KMS-11 (cell line): ENCODE measurements around the gene DEPDC5.

Source experiments
- H2AFZ ChIP-seq: fragments of 200-600 bp; sonication (generic); 2 replicates; pipeline ENCODE4 v1.6.1; 2016; ENCODE audit warnings: antibody characterized with exemption, mixed run types, low read depth
- H3K27ac ChIP-seq: fragments of 200-600 bp; sonication (generic); 2 replicates; pipeline ENCODE4 v1.6.1; 2016; ENCODE audit warnings: mild to moderate bottlenecking, mixed run types
- H3K27me3 ChIP-seq: fragments of 200-600 bp; sonication (generic); 2 replicates; pipeline ENCODE4 v1.6.1; 2017; ENCODE audit warnings: mild to moderate bottlenecking, low read depth, mixed run types, moderate library complexity; ENCODE audit not compliant: insufficient read depth
- H3K36me3 ChIP-seq: fragments of 200-600 bp; sonication (generic); 2 replicates; pipeline ENCODE4 v1.6.1; 2017; ENCODE audit warnings: mild to moderate bottlenecking, mixed run types; ENCODE audit not compliant: insufficient read depth
- H3K4me1 ChIP-seq: fragments of 200-600 bp; sonication (generic); 2 replicates; pipeline ENCODE4 v1.6.1; 2016; ENCODE audit warnings: mild to moderate bottlenecking, low read depth, mixed run types; ENCODE audit not compliant: poor library complexity, severe bottlenecking
- H3K4me2 ChIP-seq: fragments of 200-600 bp; sonication (generic); 2 replicates; pipeline ENCODE4 v1.7.0; 2016; ENCODE audit warnings: mild to moderate bottlenecking, mixed run types
- H3K4me3 ChIP-seq: fragments of 200-600 bp; sonication (generic); IDR thresholded peaks from 2 replicates; pipeline ENCODE4 v1.6.1; 2017; ENCODE audit warnings: low read depth, low read length, mixed read lengths; ENCODE audit not compliant: insufficient read depth
- H3K79me2 ChIP-seq: fragments of 200-600 bp; sonication (generic); 2 replicates; pipeline ENCODE4 v1.6.1; 2016; ENCODE audit warnings: low read depth, mixed run types; ENCODE audit not compliant: insufficient read depth
- H3K9ac ChIP-seq: fragments of 200-600 bp; sonication (generic); 2 replicates; pipeline ENCODE4 v1.6.1; 2016; ENCODE audit warnings: mild to moderate bottlenecking, mixed run types
- H4K20me1 ChIP-seq: fragments of 200-600 bp; sonication (generic); 2 replicates; pipeline ENCODE4 v1.6.1; 2016; ENCODE audit warnings: mild to moderate bottlenecking, mixed run types; ENCODE audit not compliant: insufficient read depth
- CTCF ChIP-seq: fragments of 200-600 bp; sonication (generic); conservative IDR thresholded peaks from 2 replicates; pipeline ENCODE4 v1.6.1; 2017; ENCODE audit warnings: low read depth, mild to moderate bottlenecking, antibody characterized with exemption, low read length, moderate library complexity, mixed read lengths

Gene DEPDC5

DNA sequence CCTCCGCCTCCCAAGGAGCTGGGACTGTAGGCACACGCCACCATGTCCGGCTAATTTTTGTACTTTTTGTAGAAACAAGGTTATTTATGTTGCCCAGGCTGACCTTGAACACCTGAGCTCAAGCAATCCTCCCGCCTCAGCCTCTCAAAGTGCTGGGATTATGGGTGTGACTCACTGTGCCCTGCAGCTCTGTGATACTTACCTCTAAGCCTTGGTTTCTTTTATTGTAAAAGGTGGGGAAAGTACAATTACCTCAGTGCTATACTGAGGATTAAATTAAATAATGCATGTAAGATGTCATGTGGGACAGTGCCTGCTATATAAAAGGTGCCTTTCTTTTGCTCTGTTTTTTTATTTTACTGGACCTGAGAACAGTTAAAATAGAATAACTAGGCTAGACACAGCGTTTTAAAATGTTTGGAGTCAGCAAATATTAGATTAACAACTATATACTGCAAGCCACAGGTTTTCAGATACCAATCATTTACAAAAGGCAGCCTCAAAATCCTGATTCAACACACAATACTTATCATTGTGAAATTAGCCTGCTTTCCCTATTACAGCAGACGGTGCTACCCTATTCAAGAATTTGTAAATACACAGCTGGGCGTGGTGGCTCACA, 33.9 kb upstream of the DEPDC5 start:
- no peaks in the 10 kb centered on the region; the same call in 1 of the 2 replicates for H3K36me3 ChIP-seq
- H3K9ac ChIP-seq, result no peak overlapping the region

DNA sequence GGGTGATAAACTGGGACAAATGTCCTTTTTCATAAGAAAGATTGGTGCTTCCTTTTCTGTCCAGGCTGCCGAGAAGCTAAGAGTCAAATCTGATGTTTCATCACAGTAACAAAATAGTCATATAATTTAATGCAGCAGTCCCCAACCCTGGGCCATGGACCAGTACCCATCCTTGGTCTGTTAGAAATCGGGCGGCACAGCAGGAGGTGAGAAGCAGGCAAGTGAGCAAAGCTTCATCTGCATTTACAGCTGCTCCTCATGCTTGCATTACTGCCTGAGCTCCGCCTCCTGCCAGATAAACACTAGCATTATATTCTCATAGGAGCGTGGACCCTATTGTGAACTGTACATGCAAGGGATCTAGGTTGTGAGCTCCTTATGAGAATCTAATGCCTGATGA, 30.1 kb upstream of the DEPDC5 start:
- H3K36me3 ChIP-seq, result no peaks in the 10 kb centered on the region
- H3K27ac ChIP-seq, result no peak overlapping the region
- no peaks in the 10 kb centered on the region for H3K79me2 ChIP-seq
- no peak overlapping the region for H2AFZ ChIP-seq
- no peaks in the 10 kb centered on the region for H3K4me1 ChIP-seq
- no peaks in the 10 kb centered on the region for H3K27me3 ChIP-seq
- H3K9ac ChIP-seq, result no peak overlapping the region
- no peaks in the 10 kb centered on the region for H4K20me1 ChIP-seq
- no peak overlapping the region for H3K4me2 ChIP-seq
- no peak overlapping the region for H3K4me3 ChIP-seq
- TF ChIP-seq CTCF, result no peak

More for the DNA sequence above, 33.9 kb upstream of the DEPDC5 start:
- Histone ChIP-seq H3K79me2 (no peaks in the 10 kb centered on the region), H2AFZ (no peak overlapping the region), H3K4me1 (no peaks in the 10 kb centered on the region), H4K20me1 (no peaks in the 10 kb centered on the region), H3K27ac (no peak overlapping the region), H3K27me3 (no peaks in the 10 kb centered on the region), H3K4me2 (no peak overlapping the region), H3K4me3 (no peak overlapping the region)
- no peak for TF ChIP-seq CTCF

DNA sequence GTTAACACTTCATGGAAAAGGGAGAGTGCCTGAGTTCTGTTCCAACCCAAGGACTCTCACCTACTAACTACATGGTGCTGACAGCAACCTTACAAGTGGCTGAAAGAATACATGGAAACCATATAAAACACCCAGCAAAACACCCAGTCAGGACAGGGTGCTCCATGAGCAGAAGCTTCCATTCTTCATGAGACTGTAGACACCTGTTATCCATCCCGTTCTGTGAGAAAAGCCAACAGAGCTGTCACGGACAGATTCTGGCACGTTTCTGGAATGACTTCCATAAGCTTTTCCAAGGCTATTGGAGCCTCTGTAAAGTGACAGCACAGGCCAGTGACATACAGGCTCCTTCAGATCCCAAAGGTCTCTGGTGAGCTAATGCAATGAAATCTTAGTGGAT, 27.1 kb upstream of the DEPDC5 start:
- no peak for TF ChIP-seq CTCF
- no peaks in the 10 kb centered on the region for H3K4me1 ChIP-seq
- H3K27ac ChIP-seq, result no peak overlapping the region
- no peaks in the 10 kb centered on the region for H3K27me3 ChIP-seq
- no peak overlapping the region for H3K4me3 ChIP-seq
- H4K20me1 ChIP-seq, result no peaks in the 10 kb centered on the region
- no peak overlapping the region for H2AFZ ChIP-seq
- H3K79me2 ChIP-seq, result no peaks in the 10 kb centered on the region
- no peaks in the 10 kb centered on the region for H3K36me3 ChIP-seq
- no peak overlapping the region for H3K4me2 ChIP-seq
- no peak overlapping the region for H3K9ac ChIP-seq

- Histone ChIP-seq H3K4me1 (no peaks in the 10 kb centered on the region), H3K27ac (no peak overlapping the region), H3K79me2 (no peaks in the 10 kb centered on the region), H2AFZ (no peak overlapping the region), H3K36me3 (no peaks in the 10 kb centered on the region), H3K4me2 (no peak overlapping the region), H4K20me1 (no peaks in the 10 kb centered on the region), H3K4me3 (no peak overlapping the region), H3K27me3 (no peaks in the 10 kb centered on the region), H3K9ac (no peak overlapping the region)
- no peak for TF ChIP-seq CTCF
Observed at GRCh38 chr22:31728857-31729256, 25.0 kb upstream of the DEPDC5 start.
